H1 (cell line): ENCODE results near the gene FBXO28. TPM values are rescaled to one million over a fixed set of nuclear protein-coding genes. Genes with fewer than 3 reads are reported as not detected.

Experiments
- CTCF ChIA-PET: fragments of 300-600 bp; sonication (Branson Sonifier 250); formaldehyde crosslinking; loops from one replicate; lab custom pipeline; 2021; ENCODE audit not compliant: partially characterized antibody; lab: Charles Lee
- POLR2A ChIA-PET: fragments of 300-600 bp; sonication (Branson Sonifier 250); formaldehyde crosslinking; loops from one replicate; lab custom pipeline; 2021; ENCODE audit warnings: inconsistent platforms; ENCODE audit not compliant: partially characterized antibody; lab: Charles Lee
- DNase-seq, 2 experiments: peaks; one replicate each; pipeline versions ENCODE4 v3.0.0 to v3.0.0-alpha.2; 2010 to 2022; ENCODE audit warnings: low spot score in 2 of 2, low read depth in 1 of 2, mixed read lengths in 1 of 2
- FAIRE-seq: peaks from 2 replicates; lab custom pipeline; 2011; peaks lifted over from hg19 to GRCh38; lab: Jason Lieb, UNC
- H2AFZ ChIP-seq: 2 replicates; pipeline ENCODE4 v1.8.1; 2012; ENCODE audit warnings: low read length, inconsistent platforms
- H2AK5ac ChIP-seq: 2 replicates; pipeline ENCODE4 v1.6.1; 2013; ENCODE audit warnings: low read depth, low read length
- H2BK120ac ChIP-seq: replicated peaks from 2 replicates; pipeline ENCODE3; 2013; ENCODE audit warnings: low read depth, low read length, inconsistent platforms
- H2BK12ac ChIP-seq: 2 replicates; pipeline ENCODE4 v1.6.1; 2013; ENCODE audit warnings: low read depth, low read length
- H2BK15ac ChIP-seq: 2 replicates; pipeline ENCODE4 v1.6.1; 2013; ENCODE audit warnings: low read length
- H2BK20ac ChIP-seq: 2 replicates; pipeline ENCODE4 v1.6.1; 2013; ENCODE audit warnings: low read length
- H2BK5ac ChIP-seq: 2 replicates; pipeline ENCODE4 v1.6.1; 2013; ENCODE audit warnings: low read depth, low read length
- H3K14ac ChIP-seq: 2 replicates; pipeline ENCODE4 v1.6.1; 2013; ENCODE audit warnings: inconsistent platforms; ENCODE audit not compliant: insufficient read length
- H3K18ac ChIP-seq: 2 replicates; pipeline ENCODE4 v1.6.1; 2013; ENCODE audit warnings: low read length; ENCODE audit errors: extremely low read depth
- H3K23ac ChIP-seq: 2 replicates; pipeline ENCODE4 v1.6.1; 2013; ENCODE audit warnings: inconsistent platforms; ENCODE audit not compliant: insufficient read length
- H3K23me2 ChIP-seq: 2 replicates; pipeline ENCODE4 v1.6.1; 2013; ENCODE audit warnings: low read depth, low read length
- H3K27ac ChIP-seq: 2 replicates; pipeline ENCODE4 v1.6.1; 2011; ENCODE audit warnings: low read depth, low read length, inconsistent platforms
- H3K27me3 ChIP-seq, 4 experiments: replicated peaks in 1 of 4; 1 replicate in 1 of 4; 2 replicates in 3 of 4; pipeline versions ENCODE4 v1.6.1 to v1.8.1; 2011 to 2013; ENCODE audit warnings: low read length in 3 of 4, mild to moderate bottlenecking in 3 of 4, inconsistent platforms in 2 of 4, mixed read lengths in 2 of 4, moderate library complexity in 1 of 4; ENCODE audit not compliant: control insufficient read depth in 3 of 4, insufficient read depth in 3 of 4; ENCODE audit errors: extremely low read depth in 1 of 4
- H3K36me3 ChIP-seq, 4 experiments: 2 replicates each; pipeline versions ENCODE4 v1.6.1 to v1.8.1; 2011 to 2013; ENCODE audit warnings: mild to moderate bottlenecking in 4 of 4, low read length in 3 of 4, moderate library complexity in 2 of 4, control low read depth in 1 of 4, inconsistent platforms in 1 of 4; ENCODE audit not compliant: insufficient read depth in 4 of 4, control insufficient read depth in 2 of 4
- H3K4ac ChIP-seq: replicated peaks from 2 replicates; pipeline ENCODE3; 2013; ENCODE audit warnings: low read length, low read depth, mixed read lengths, inconsistent platforms; ENCODE audit not compliant: insufficient read length
- H3K4me1 ChIP-seq, 4 experiments: replicated peaks in 1 of 4; 1 replicate in 1 of 4; 2 replicates in 3 of 4; pipeline versions ENCODE4 v1.6.1 to v1.8.1; 2011 to 2013; ENCODE audit warnings: low read length in 3 of 4, inconsistent platforms in 2 of 4, mixed read lengths in 1 of 4; ENCODE audit not compliant: insufficient read depth in 4 of 4, control insufficient read depth in 3 of 4
- H3K4me2 ChIP-seq, 2 experiments: 2 replicates each; pipeline versions ENCODE4 v1.6.1 to v1.8.1; 2011 to 2013; ENCODE audit warnings: low read depth in 2 of 2, low read length in 2 of 2, control low read depth in 1 of 2, inconsistent platforms in 1 of 2, mild to moderate bottlenecking in 1 of 2; ENCODE audit not compliant: insufficient read depth in 1 of 2
- H3K4me3 ChIP-seq, 4 experiments: fragments of 200-600, 300-600 bp in 1 of 4; sonication (generic), shearing (Covaris generic), sonication (Bioruptor Twin) in 1 of 4; 2 replicates each; pipeline versions ENCODE4 v1.5.1 to v1.8.1; 2011 to 2016; ENCODE audit warnings: low read length in 4 of 4, low read depth in 3 of 4, control low read depth in 2 of 4, inconsistent platforms in 2 of 4, mild to moderate bottlenecking in 2 of 4, mixed read lengths in 1 of 4, moderate library complexity in 1 of 4; ENCODE audit not compliant: insufficient read depth in 2 of 4; ENCODE audit errors: extremely low read depth in 1 of 4
- H3K56ac ChIP-seq: replicated peaks from 2 replicates; pipeline ENCODE3; 2013; ENCODE audit warnings: low read depth, mild to moderate bottlenecking, mixed read lengths, low read length, inconsistent platforms; ENCODE audit not compliant: insufficient read length
- H3K79me1 ChIP-seq: 2 replicates; pipeline ENCODE4 v1.6.1; 2013; ENCODE audit warnings: low read depth, low read length, control low read depth
- H3K79me2 ChIP-seq, 2 experiments: 2 replicates each; pipeline versions ENCODE4 v1.6.1 to v1.8.1; 2012 to 2013; ENCODE audit warnings: low read length in 2 of 2, mild to moderate bottlenecking in 2 of 2, inconsistent platforms in 1 of 2; ENCODE audit not compliant: insufficient read depth in 2 of 2, control insufficient read depth in 1 of 2
- H3K9ac ChIP-seq, 4 experiments: replicated peaks in 1 of 4; 1 replicate in 1 of 4; 2 replicates in 3 of 4; pipeline versions ENCODE4 v1.6.1 to v1.8.1; 2011 to 2013; ENCODE audit warnings: low read depth in 3 of 4, low read length in 3 of 4, control low read depth in 2 of 4, mild to moderate bottlenecking in 2 of 4, moderate library complexity in 2 of 4, inconsistent platforms in 1 of 4; ENCODE audit errors: extremely low read depth in 1 of 4
- H3K9me3 ChIP-seq, 2 experiments: 2 replicates each; pipeline versions ENCODE4 v1.6.1 to v1.8.1; 2012 to 2013; ENCODE audit warnings: mild to moderate bottlenecking in 2 of 2, moderate library complexity in 2 of 2, control low read depth in 1 of 2, inconsistent platforms in 1 of 2, low read depth in 1 of 2, low read length in 1 of 2, mixed read lengths in 1 of 2; ENCODE audit not compliant: insufficient read depth in 2 of 2
- H4K20me1 ChIP-seq, 2 experiments: replicated peaks in 1 of 2; 2 replicates each; pipeline versions ENCODE3 to v1.8.1; 2011 to 2013; ENCODE audit warnings: inconsistent platforms in 2 of 2, low read length in 2 of 2, mild to moderate bottlenecking in 1 of 2; ENCODE audit not compliant: insufficient read depth in 2 of 2, control insufficient read depth in 1 of 2
- H4K5ac ChIP-seq: 2 replicates; pipeline ENCODE4 v1.6.1; 2013; ENCODE audit warnings: low read length, low read depth, mixed read lengths, inconsistent platforms; ENCODE audit not compliant: insufficient read length
- H4K8ac ChIP-seq: 2 replicates; pipeline ENCODE4 v1.8.0; 2013; ENCODE audit warnings: mild to moderate bottlenecking, moderate library complexity, low read length, inconsistent platforms; ENCODE audit not compliant: insufficient read depth; ENCODE audit errors: extremely low read depth
- H4K91ac ChIP-seq: replicated peaks from 2 replicates; pipeline ENCODE3; 2013; ENCODE audit warnings: low read length, mixed read lengths, inconsistent platforms; ENCODE audit not compliant: insufficient read length
- CBX5 ChIP-seq: fragments of 300-800, 300-1000 bp; sonication (generic); IDR thresholded peaks from 2 replicates; pipeline ENCODE4 v1.7.1; 2016; ENCODE audit warnings: antibody characterized with exemption, low read length, low read depth
- EGR1 ChIP-seq: IDR thresholded peaks from 2 replicates; pipeline ENCODE4 v1.6.1; 2011; ENCODE audit warnings: low read depth, low read length, borderline replicate concordance
- FOSL1 ChIP-seq: IDR thresholded peaks from 2 replicates; pipeline ENCODE4 v1.6.1; 2011; ENCODE audit warnings: mild to moderate bottlenecking, low read depth, low read length, moderate library complexity; ENCODE audit not compliant: insufficient read depth
- GTF2F1 ChIP-seq: IDR thresholded peaks from 2 replicates; pipeline ENCODE4 v1.6.1; 2012; ENCODE audit warnings: low read depth, low read length, improper control_type of control experiment, borderline replicate concordance
- HDAC6 ChIP-seq: IDR thresholded peaks from one replicate; pipeline ENCODE4 v1.7.1; 2012; ENCODE audit warnings: low read depth, mild to moderate bottlenecking, inconsistent platforms, low read length, moderate library complexity
- RBBP5 ChIP-seq: IDR thresholded peaks from 2 replicates; pipeline ENCODE4 v1.7.1; 2012; ENCODE audit warnings: low read depth, mild to moderate bottlenecking, inconsistent platforms, low read length, moderate library complexity, borderline replicate concordance
- RFX5 ChIP-seq: IDR thresholded peaks from 2 replicates; pipeline ENCODE4 v1.6.1; 2011; ENCODE audit warnings: low read depth, low read length, improper control_type of control experiment, borderline replicate concordance
- YY1 ChIP-seq: IDR thresholded peaks from 2 replicates; pipeline ENCODE4 v1.6.1; 2011; ENCODE audit warnings: low read depth, mild to moderate bottlenecking, low read length
- WGBS, 2 experiments: shearing (Covaris generic) in 1 of 2; methylation state at CpG; one replicate each; pipeline versions ENCODE4 v1.1.6 to v1.1.7; 2013 to 2015; ENCODE audit warnings: low lambda C conversion rate in 2 of 2, mixed read lengths in 2 of 2, inconsistent platforms in 1 of 2, low coverage in 1 of 2, missing lambda C conversion rate in 1 of 2; ENCODE audit not compliant: insufficient replicate concordance in 2 of 2, insufficient coverage in 1 of 2, insufficient read length in 1 of 2; ENCODE audit errors: extremely low coverage in 1 of 2, missing lambda C conversion rate in 1 of 2; 5-methylcytosine and 5-hydroxymethylcytosine counted together
- polyA plus RNA-seq, 7 experiments: library from polyadenylated mRNA; depleted of rRNA in 3 of 7; stranded (reverse) in 5 of 7; unstranded in 2 of 7; fragments of >200 nt in 5 of 7; fragments of 200-250 nt in 2 of 7; gene quantifications; 1 replicate in 5 of 7; 2 replicates in 1 of 7; 4 replicates in 1 of 7; pipeline versions ENCODE4 v1.2.1 to v1.2.3, GENCODE V29; 2011 to 2013; ENCODE audit warnings: missing spikeins in 2 of 7, mixed read lengths in 2 of 7
- total RNA-seq: library from RNA; stranded (reverse); fragmentation: NEBNext Ultra II Directional; extraction: Animal tissue kit (Norgen Biotek cat#: 25700); gene quantifications from 2 replicates; pipeline ENCODE4 v1.2.1, GENCODE V29; 2021

FBXO28 gene
- total and polyA plus RNA-seq, 2 of the 8 experiments (the other 6 are each of a cell fraction or from before 2014, with no cell fraction given): 10.3 to 42.5 TPM

GRCh38 chr1:224189561-224189960, 75.7 kb downstream of the FBXO28 start:
- H3K56ac ChIP-seq: no peak overlapping the region
- no peak overlapping the region for H3K9ac ChIP-seq
- peaks cover under 1% of the 10 kb centered on the region; the same call in 1 of the 2 replicates for H3K79me1 ChIP-seq
- H2BK120ac ChIP-seq: no peak overlapping the region
- no peaks in the 10 kb centered on the region for H3K27me3 ChIP-seq
- H4K91ac ChIP-seq: no peak overlapping the region
- no peak overlapping the region for H3K27ac ChIP-seq
- no peak overlapping the region for H3K14ac ChIP-seq
- H2BK5ac ChIP-seq: no peak overlapping the region
- H2BK20ac ChIP-seq: no peak overlapping the region
- H3K4me3 ChIP-seq: no peak overlapping the region
- no peak overlapping the region for H2AK5ac ChIP-seq
- peaks cover 4 to 58% of the 10 kb centered on the region in 2 experiments for H3K79me2 ChIP-seq
- no peak overlapping the region for H3K4me2 ChIP-seq
- H3K4ac ChIP-seq: no peak overlapping the region
- no peak overlapping the region for H3K18ac ChIP-seq
- POLR2A ChIA-PET: no interaction called here
- no peak for DNase-seq
- no peak for TF ChIP-seq FOSL1
- TF ChIP-seq YY1: no peak
- no peak for TF ChIP-seq GTF2F1
- no peak for TF ChIP-seq EGR1
- no peak for TF ChIP-seq RFX5
- no peak for TF ChIP-seq RBBP5
- no peak for TF ChIP-seq CBX5
- no peak for TF ChIP-seq HDAC6
- TF ChIP-seq, all 59 proteins: peak for 0
- Histone ChIP-seq H3K36me3 (peaks cover 2 to 37% (median 14%) of the 10 kb centered on the region in 4 experiments; a peak in 5 of 8 replicates), H2AFZ (no peak overlapping the region), H4K5ac (no peak overlapping the region), H2BK15ac (no peak overlapping the region), H3K4me1 (peaks cover 0 to 3% (median 1%) of the 10 kb centered on the region in 4 experiments; a peak in 3 of 7 replicates), H3K23ac (no peak overlapping the region), H4K8ac (no peak overlapping the region), H4K20me1 (peaks cover 0 to 5% of the 10 kb centered on the region in 2 experiments), H3K23me2 (no peaks in the 10 kb centered on the region), H3K9me3 (peaks cover 0 to 2% of the 10 kb centered on the region in 2 experiments; a peak in 1 of 4 replicates), H2BK12ac (no peak overlapping the region)
- CTCF ChIA-PET: interaction anchor here (0.6 kb wide), 1 partner anchor 1812 kb away, joined by 4 read pairs; no protein-coding TSS in a partner anchor
- no peak for FAIRE-seq
- WGBS, 2 experiments: 92% methylated on average over 7 of the region's 7 CpGs; no CpG with 5 or more reads in 1 of the 2 experiments
